ENCODE data around the gene SNX8. TPM values are rescaled to one million over a fixed set of nuclear protein-coding genes. Genes with fewer than 3 reads are reported as not detected.

The SNX8 gene
- total and polyA plus RNA-seq, 2 of the 8 experiments (the other 6 are each of a cell fraction or from before 2014, with no cell fraction given): 46.2 to 70.8 TPM

GRCh38 chr7:2287745-2288144 is 26.5 kb downstream of the SNX8 start:
- TF ChIP-seq SAP30 (IDR thresholded peaks at IDR 0.05; ENCODE audit: insufficient read depth, insufficient replicate concordance, low read length) (no peak), ZNF274 (IDR thresholded peaks at IDR 0.05; ENCODE audit: borderline replicate concordance, extremely low read depth, low read length) (no peak), CREB1 (IDR thresholded peaks at IDR 0.05) (no peak), CTBP2 (IDR thresholded peaks at IDR 0.05; ENCODE audit: borderline replicate concordance, insufficient read depth, insufficient read length, low read length) (no peak), PHF8 (conservative IDR thresholded peaks at IDR 0.05; ENCODE audit: low read depth, low read length) (no peak), TBP (IDR thresholded peaks at IDR 0.05; ENCODE audit: low read depth, low read length) (no peak)
- Histone ChIP-seq H2BK5ac (ENCODE audit: low read depth, low read length) (no peak overlapping the region), H3K4me1 (replicated peaks in 1 of 4; ENCODE audit: control insufficient read depth in 3 of 4, insufficient read depth in 4 of 4, low read length in 3 of 4) (peaks cover 0 to 3% (median 0%) of the 10 kb centered on the region in 4 experiments; a peak in 3 of 7 replicates), H3K4me3 (ENCODE audit: extremely low read depth in 1 of 4, insufficient read depth in 2 of 4, low read depth in 3 of 4, low read length in 4 of 4) (no peak overlapping the region), H3K56ac (replicated peaks; ENCODE audit: insufficient read length, low read depth, low read length) (no peak overlapping the region), H3K36me3 (ENCODE audit: control insufficient read depth in 2 of 4, insufficient read depth in 4 of 4, low read length in 3 of 4) (no peaks in the 10 kb centered on the region), H2BK12ac (ENCODE audit: low read depth, low read length) (no peak overlapping the region), H3K27ac (ENCODE audit: low read depth, low read length) (no peak overlapping the region), H3K9ac (replicated peaks in 1 of 4; ENCODE audit: extremely low read depth in 1 of 4, low read depth in 3 of 4, low read length in 3 of 4) (no peak overlapping the region), H2AFZ (ENCODE audit: low read length) (no peak overlapping the region), H3K9me3 (ENCODE audit: insufficient read depth in 2 of 2, low read depth in 1 of 2, low read length in 1 of 2) (no peaks in the 10 kb centered on the region; a peak in 1 of 4 replicates), H3K27me3 (replicated peaks in 1 of 4; ENCODE audit: control insufficient read depth in 3 of 4, extremely low read depth in 1 of 4, insufficient read depth in 3 of 4, low read length in 3 of 4) (no peaks in the 10 kb centered on the region; a peak in 1 of 7 replicates), H3K79me2 (ENCODE audit: control insufficient read depth in 1 of 2, insufficient read depth in 2 of 2, low read length in 2 of 2) (peaks cover 0 to 2% of the 10 kb centered on the region in 2 experiments; a peak in 1 of 4 replicates), H3K23ac (ENCODE audit: insufficient read length) (no peak overlapping the region), H2BK20ac (ENCODE audit: low read length) (no peak overlapping the region), H3K18ac (ENCODE audit: extremely low read depth, low read length) (no peak overlapping the region), H2BK15ac (ENCODE audit: low read length) (no peak overlapping the region), H4K91ac (replicated peaks; ENCODE audit: insufficient read length, low read length) (no peak overlapping the region), H4K20me1 (replicated peaks in 1 of 2; ENCODE audit: control insufficient read depth in 1 of 2, insufficient read depth in 2 of 2, low read length in 2 of 2) (peaks cover 0 to 10% of the 10 kb centered on the region in 2 experiments), H3K4me2 (ENCODE audit: insufficient read depth in 1 of 2, low read depth in 2 of 2, low read length in 2 of 2) (no peak overlapping the region), H2BK120ac (replicated peaks; ENCODE audit: low read depth, low read length) (no peak overlapping the region), H3K79me1 (ENCODE audit: low read depth, low read length) (0 out of 2 replicates have a peak, but pooled peaks cover 6% of the 10 kb centered on the region), H2AK5ac (ENCODE audit: low read depth, low read length) (no peak overlapping the region), H4K5ac (ENCODE audit: insufficient read length, low read depth, low read length) (no peak overlapping the region), H3K14ac (ENCODE audit: insufficient read length) (no peak overlapping the region), H3K23me2 (ENCODE audit: low read depth, low read length) (no peaks in the 10 kb centered on the region; the same call in 1 of the 2 replicates), H3K4ac (replicated peaks; ENCODE audit: insufficient read length, low read depth, low read length) (no peak overlapping the region), H4K8ac (ENCODE audit: extremely low read depth, insufficient read depth, low read length) (no peak overlapping the region)
- FAIRE-seq (no peak), DNase-seq (ENCODE audit: low read depth in 1 of 2, low spot score in 2 of 2) (no peak)
- ChIA-PET POLR2A (ENCODE audit: partially characterized antibody) (interaction anchor here (0.7 to 2.1 kb wide), 2 partner anchors 14 to 74 kb away, joined by 3 to 8 read pairs; no protein-coding TSS in a partner anchor), CTCF (ENCODE audit: partially characterized antibody) (interaction anchor here (0.6 to 1.4 kb wide), 2 partner anchors 13 to 40 kb away, joined by 3 to 4 read pairs; no protein-coding TSS in a partner anchor)
- 85% methylated on average over 8 of the region's 8 CpGs; no CpG with 5 or more reads in 1 of the 2 experiments for WGBS, 2 experiments (ENCODE audit: extremely low coverage in 1 of 2, insufficient coverage in 1 of 2, insufficient read length in 1 of 2, insufficient replicate concordance in 2 of 2, low coverage in 1 of 2, low lambda C conversion rate in 2 of 2, missing lambda C conversion rate in 1 of 2)
